Posterior cingulate gyrus (tissue), 11 donors: Measurements from ENCODE around the gene CRACDL.

ENCODE experiments used
- DNase-seq, 10 donors: peaks; one replicate each; pipeline versions ENCODE4 v3.0.0 to v3.0.0-alpha.2; 2020 to 2021; ENCODE audit warnings: mixed read lengths in 3 of 10
- intact Hi-C: fragments of 100-400 bp; cut with DNase I; formaldehyde crosslinking; loops from one replicate; pipeline ENCODE4 v1.15.1; 2023

The CRACDL gene

DNA sequence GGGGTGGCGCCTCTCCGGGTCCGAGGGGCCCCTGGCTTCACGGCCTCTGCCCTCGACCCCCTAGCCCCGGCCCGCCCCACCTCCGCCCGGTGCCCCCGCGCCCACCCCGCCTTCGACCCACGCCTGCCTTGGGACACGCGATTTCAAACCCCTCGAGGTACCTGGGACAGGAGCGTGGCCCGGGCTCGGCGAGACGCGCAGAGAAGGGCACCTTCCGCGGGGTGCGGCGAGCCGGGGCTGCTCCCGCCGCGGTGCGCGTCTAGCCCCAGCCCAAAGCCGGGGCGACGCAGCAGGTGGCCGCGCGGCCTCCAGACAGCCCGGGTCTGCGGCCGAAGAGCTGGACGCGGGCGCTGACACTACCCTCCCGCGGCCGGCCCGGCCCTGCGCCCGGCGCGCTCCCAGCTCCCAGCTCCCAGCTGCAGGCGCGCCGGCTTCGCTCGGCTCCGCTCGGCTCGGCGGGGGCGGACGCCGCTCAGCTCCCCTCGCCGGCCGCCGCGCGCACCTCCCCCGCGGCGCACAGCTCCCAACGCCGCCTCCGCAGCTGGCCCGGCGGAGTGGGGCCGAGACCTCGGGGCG is at the start of gene CRACDL:
Gene CRACDL (minus strand): TSS at position 449 of the 576 bp plus-strand sequence. CDS start 89,425 bp downstream, outside the sequence.
- intact Hi-C loops, result no loop called here
- peak in 1 of 10 donors; percentile 84 for DNase-seq

DNA sequence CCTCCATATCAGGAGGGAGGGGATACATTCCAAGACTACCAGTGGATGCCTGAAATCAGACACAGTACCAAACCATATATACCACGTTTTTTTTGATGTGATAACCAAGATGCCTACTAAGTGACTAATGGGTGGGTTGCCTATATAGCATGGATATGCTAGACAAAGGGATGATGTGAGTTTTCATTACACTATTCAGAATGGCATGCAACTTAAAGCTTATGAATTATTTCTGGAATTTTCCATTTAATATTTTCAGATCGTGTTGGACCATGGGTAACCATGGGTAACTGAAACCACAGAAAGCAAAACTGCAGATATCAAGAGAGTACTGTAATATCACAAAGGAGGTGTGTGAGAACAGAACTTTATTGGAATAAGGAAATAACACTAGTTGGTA is 39.6 kb upstream of the CRACDL start:
- no peak for DNase-seq
- intact Hi-C loops, result no loop called here

DNA sequence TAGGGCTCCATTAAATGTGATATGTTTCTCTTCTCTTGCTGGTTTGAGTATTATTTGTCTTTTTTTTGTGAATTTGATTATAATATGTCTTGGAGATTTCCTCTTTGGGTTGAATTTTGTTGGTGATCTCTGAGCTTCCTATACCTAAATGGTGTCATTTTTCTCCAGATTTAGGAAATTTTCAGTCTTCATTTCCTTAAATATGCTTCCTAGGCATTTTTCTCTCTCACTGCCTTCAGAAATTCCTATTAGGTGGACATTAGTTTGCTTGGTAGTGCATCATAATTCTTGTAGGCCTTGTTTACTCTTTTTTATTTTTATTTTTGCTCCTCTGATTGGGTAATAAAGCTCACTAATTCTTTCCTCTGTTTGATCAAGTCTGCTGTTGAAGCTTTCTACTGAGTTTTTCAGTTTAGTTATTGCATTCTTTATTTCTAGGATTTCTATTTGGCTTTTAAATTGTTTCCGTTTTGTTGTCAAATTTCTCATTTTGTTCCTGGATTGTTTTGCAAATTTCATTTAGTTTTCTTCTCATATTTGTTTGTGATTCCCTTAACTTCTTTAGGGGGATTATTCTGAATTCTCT is 36.6 kb upstream of the CRACDL start:
- intact Hi-C loops, result no loop called here
- DNase-seq, result no peak

DNA sequence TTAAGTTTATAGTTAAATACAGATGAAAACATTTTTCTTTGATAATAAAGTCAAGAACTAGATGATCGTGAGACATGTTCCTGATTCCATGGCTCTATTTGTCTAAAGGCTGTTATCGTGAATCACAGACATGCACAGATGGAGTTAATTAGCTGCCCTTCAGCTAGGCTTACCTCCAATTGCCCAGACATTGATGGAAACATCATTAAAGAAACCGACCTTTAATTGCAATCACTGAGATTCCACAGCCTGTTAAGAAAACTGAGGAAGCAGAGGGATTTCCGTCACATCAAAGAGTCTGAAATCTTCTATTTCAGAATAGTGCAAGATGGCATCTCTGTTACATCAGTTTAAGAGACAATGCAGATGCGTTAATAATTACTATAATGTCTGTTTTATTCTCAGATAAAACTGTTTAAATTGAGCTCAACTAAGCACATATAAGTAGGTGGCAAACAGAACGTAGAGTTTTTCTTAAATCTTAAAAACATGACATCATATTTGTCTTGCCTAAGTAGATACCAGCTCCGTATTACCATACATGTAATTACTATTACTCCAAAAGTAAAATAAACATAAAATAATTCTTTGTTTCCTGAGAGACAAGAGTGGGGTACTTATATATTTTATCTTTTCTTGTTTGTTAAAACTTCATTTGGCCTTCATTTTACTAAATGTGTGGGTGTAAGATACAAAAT is 23.9 kb upstream of the CRACDL start:
- intact Hi-C loops, result no loop called here
- DNase-seq, result no peak

DNA sequence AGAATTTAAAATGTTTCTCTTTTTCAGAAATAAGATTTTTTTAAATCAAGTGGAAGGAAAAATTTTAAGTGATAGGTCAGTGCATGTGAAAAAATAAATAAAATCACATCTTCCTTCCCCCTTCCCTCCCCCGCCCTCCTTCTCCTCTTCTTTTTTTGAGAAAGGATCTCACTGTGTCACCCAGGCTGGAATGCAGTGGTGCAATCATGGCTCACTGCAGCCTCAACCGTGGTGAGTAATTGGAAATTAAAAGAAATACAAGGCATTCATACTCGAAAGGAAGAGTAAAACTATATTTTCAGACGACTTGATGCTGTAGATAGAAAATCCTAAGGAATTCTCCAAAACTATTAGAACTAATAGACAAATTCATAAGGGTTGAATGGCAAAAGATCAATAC is 16.9 kb upstream of the CRACDL start:
- no peak for DNase-seq
- intact Hi-C loops, result no loop called here

GRCh38 chr2:98948956-98949739 is 13.1 kb upstream of the CRACDL start:
- no peak for DNase-seq
- intact Hi-C loops, result no loop called here

- DNase-seq, result no peak
- intact Hi-C loops, result no loop called here
These were observed 11.5 kb upstream of the CRACDL start for GRCh38 chr2:98947554-98947953.

GRCh38 chr2:98946855-98947254 is 10.8 kb upstream of the CRACDL start:
- peak in 2 of 10 donors; percentile 44 to 88 for DNase-seq
- intact Hi-C loops, result no loop called here

- no peak for DNase-seq
- intact Hi-C loops, result no loop called here
These were observed 8.8 kb upstream of the CRACDL start for GRCh38 chr2:98944775-98945174.

DNA sequence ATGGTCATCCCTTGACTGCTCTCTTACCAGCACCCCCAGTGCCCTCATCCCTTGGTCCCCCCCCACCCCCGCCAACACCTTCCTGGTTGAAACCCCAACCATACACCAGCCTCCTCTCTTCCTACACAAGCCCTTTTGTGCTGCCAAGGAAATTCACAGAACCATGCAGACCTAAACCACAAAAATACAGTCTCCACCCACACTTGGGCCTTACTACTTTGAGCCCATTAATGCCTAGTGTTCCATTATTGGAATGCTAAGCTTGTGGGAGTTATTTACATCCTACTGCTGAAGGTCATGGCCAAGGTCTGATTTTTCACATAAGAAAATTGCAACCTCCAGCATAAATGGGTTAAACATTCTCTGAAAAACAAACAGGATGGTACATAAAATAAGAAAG is 4.1 kb upstream of the CRACDL start:
- no peak for DNase-seq
- intact Hi-C loops, result no loop called here

DNA sequence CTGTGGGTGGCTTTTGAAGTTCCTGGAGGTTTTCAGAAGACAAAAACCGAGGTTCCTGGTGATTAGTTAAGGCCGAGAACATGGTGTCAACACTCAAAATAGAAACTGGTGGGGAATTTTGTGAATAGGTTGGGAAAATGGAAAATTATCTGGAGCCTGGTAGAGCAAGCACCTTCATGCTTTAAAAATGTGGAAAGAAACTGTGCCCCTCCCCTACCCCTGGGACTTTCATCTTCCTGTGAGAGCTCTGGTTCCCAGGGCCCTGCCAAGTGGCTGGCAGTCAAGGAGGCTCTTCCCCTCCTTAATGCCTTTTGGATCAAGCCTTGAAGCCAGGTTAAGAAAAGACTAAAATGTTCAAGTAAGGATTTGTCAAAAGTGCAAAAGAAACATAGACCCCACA is 1.9 kb upstream of the CRACDL start:
- intact Hi-C loops, result no loop called here
- DNase-seq, result no peak

DNA sequence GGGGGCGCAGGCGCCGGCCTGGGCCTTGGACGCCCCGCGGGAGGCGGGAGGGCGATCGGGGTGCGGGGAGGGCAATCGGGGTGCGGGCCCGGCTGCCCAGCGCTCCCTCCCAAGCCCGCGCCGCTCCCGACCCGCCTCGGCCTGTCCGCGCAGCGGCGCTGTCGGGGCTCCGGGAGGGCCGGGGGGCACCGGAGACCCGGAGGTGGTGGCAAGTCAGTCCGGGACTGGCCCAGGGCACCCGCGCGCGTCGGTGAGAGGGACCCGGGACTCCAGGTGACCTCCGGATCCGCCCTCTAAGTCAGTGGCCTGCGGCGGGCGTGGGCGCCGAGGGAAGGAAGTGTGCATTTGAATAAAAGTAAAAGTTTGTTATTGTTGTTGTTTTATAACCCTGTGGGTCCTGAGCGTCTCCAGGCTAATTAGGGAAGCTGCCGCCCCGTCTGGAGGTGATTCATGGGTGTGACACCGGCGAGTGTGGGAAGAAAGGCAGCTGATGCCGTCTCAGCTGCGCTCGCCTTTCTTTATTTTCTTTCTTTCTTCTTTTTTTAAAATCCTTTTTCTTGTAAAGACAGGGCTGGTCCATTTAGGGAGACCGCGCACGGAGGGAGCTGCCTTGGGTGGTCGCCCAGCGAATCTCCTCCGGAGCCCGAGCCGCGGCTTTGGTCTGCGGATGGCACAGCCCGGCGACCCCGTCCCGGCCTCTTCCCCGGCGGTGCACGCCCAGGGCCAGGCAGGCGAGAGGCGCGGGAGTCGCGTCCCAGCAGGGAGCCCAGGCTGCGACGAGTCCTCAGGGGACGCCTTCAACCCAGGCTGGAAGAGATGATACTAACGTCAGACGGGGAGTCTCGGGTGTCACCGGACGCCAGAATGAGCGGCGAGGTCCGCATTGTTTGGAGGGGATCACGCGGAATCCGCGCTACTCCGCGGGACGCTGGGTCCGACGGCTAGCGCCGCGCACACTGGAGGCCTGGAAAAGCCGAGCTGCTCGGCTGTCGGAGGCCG is 627 bp upstream of the CRACDL start:
- intact Hi-C loops, result no loop called here
- DNase-seq, result peak in 1 of 10 donors; percentile 79

- peak in 1 of 10 donors; percentile 68 for DNase-seq
These were observed 784 bp downstream of the CRACDL start for GRCh38 chr2:98935111-98935770.

DNA sequence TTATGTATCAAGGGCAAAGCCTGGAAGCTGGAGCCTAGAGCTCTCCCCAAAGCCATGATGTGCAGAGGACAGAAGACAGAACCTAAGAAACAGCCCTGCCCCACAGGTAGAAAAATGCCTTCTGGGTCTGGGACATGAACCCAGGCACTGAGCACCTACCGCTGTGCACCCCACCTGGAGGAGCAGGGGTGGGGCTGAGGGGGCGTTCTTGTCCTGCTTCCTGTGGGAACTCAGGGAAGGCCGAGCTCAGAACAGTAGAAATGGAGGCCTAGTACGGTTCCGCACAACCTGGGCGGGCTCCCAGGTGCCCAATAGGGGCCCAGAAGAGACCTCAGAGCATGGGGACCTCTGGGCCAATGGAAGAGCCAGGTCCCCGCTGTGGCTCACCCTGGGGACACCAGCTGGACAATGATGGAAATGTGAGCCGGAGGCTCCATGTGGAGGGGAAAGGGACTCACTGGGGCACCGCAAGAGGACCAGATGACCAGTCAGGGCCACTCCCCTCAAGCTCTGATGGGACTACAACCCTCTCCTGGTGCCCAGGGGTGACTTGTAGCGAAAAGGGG is 3.2 kb downstream of the CRACDL start:
- DNase-seq, result peak in 1 of 10 donors; percentile 69
- intact Hi-C loops, result no loop called here

More at GRCh38 chr2:98935111-98935770, 784 bp downstream of the CRACDL start:
- intact Hi-C loops, result no loop called here

DNA sequence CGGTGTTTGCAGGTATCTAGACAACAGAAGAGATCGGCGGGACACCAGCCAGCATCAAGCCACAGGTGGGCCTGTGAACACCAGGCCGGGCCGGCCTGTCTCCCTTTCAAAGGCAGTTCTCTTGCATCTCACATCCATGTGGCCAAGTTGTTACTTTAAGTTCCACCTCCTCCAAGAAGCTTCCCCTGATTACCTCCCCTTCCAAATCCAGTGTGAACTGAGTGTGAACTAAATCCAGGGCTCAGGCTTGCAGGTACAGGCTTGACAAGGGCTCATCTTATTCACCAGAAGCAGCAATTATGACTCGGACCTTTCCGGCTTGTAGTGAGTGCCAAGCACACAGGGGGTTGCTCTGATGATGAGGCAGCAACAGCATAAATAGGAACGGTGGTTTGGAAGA is 3.9 kb downstream of the CRACDL start:
- intact Hi-C loops, result no loop called here
- DNase-seq, result no peak

GRCh38 chr2:98931596-98931995 is 4.4 kb downstream of the CRACDL start:
- intact Hi-C loops, result no loop called here
- no peak for DNase-seq

- intact Hi-C loops, result no loop called here
- DNase-seq, result no peak
These were observed 6.1 kb downstream of the CRACDL start for GRCh38 chr2:98929920-98930319.

DNA sequence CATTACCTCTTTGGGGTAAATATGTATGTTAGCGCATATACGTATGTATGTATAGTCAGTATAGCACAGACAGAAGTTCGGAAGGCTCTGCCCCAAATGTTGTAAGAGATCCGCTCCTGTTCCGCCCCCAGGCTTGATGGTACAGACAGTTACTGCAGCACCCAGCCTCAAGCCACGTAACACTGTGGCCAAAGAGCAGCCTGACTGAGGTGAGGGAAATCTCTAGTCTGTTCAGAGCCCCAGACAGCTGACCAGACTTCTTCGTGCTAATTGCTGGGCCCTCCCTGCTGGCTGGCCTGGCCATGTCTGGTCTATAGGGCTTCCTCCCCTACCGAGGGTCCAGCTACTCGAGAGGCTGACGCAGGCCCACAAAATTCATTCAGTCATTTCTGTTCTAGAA is 7.8 kb downstream of the CRACDL start:
- DNase-seq, result peak in 2 of 10 donors; percentile 66 to 83
- intact Hi-C loops, result no loop called here

- peak in 4 of 10 donors; percentile 69 to 92 (median 89) for DNase-seq
- intact Hi-C loops, result no loop called here
These were observed 9.0 kb downstream of the CRACDL start for GRCh38 chr2:98927027-98927426.
